ENCODE measurements around the gene SLC11A2.

DNA sequence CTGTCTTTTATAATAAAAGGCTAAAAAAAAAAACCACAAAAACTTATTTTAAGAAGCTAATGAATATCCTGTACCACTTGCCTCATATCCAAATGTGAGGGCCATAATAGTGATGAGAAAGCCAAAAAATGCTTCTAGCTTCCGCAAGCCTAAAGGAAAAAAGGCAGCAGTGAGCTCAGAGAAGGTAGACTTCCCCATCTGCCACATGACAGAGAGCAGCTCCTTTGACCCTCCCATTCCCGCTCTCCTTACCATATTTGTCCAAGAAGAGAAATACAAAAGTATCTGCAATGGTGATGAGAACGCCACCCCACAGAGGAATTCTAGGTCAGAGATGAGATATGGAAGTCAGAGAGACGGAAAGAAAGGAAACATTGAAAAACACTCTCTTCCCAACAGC lies 27.1 kb downstream of the SLC11A2 start:
- TF ChIP-seq, protein P1, sequence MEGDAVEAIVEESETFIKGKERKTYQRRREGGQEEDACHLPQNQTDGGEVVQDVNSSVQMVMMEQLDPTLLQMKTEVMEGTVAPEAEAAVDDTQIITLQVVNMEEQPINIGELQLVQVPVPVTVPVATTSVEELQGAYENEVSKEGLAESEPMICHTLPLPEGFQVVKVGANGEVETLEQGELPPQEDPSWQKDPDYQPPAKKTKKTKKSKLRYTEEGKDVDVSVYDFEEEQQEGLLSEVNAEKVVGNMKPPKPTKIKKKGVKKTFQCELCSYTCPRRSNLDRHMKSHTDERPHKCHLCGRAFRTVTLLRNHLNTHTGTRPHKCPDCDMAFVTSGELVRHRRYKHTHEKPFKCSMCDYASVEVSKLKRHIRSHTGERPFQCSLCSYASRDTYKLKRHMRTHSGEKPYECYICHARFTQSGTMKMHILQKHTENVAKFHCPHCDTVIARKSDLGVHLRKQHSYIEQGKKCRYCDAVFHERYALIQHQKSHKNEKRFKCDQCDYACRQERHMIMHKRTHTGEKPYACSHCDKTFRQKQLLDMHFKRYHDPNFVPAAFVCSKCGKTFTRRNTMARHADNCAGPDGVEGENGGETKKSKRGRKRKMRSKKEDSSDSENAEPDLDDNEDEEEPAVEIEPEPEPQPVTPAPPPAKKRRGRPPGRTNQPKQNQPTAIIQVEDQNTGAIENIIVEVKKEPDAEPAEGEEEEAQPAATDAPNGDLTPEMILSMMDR (optimal IDR thresholded peaks at IDR 0.05 in 1 of 3, IDR thresholded peaks at IDR 0.05 in 1 of 3, conservative IDR thresholded peaks at IDR 0.05 in 1 of 3; ENCODE audit: extremely low read depth in 1 of 3, insufficient read depth in 2 of 3, low read length in 3 of 3), result no peak
- TF ChIP-seq EZH2 (IDR thresholded peaks at IDR 0.05; ENCODE audit: low read length), result no peak
